GM12874 (cell line): ENCODE data around the gene AUH.

Source experiments
- TF ChIP-seq, protein P1 (sequence below): IDR thresholded peaks from 2 replicates; pipeline ENCODE4 v1.5.1; 2011; ENCODE audit warnings: low read depth, mild to moderate bottlenecking, control low read depth, low read length, moderate library complexity; ENCODE audit not compliant: insufficient read depth

The AUH gene

DNA sequence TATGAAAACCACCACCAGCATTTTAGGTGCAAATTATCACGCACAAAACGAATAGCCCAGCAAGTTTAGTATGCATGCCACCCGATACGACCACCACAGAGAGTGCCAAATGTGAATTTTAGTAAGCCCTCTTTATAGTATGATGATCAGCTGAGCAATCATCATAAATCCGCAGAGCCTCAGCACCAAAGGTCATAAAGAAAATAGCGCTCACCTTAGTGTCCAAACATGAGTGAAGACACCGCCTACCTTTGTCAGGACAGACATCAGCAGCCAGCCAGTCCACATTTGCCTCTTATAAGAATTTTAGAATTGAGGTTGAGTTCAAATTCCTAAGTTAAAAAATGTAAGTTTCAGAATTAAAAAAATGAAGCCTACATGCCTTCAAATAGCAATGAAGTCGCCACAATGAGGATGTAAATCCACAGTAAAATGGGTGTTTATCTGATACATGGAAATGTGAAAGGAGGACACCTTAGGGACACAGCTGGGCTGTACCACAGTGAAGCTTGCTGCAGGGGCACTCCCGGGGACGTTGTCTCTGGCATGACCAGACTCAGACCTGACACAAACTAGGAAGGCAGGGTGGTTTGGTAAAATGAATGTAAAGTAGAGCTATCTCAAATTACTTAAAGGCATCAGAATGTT, 149.0 kb downstream of the AUH start:
- TF ChIP-seq, protein P1, sequence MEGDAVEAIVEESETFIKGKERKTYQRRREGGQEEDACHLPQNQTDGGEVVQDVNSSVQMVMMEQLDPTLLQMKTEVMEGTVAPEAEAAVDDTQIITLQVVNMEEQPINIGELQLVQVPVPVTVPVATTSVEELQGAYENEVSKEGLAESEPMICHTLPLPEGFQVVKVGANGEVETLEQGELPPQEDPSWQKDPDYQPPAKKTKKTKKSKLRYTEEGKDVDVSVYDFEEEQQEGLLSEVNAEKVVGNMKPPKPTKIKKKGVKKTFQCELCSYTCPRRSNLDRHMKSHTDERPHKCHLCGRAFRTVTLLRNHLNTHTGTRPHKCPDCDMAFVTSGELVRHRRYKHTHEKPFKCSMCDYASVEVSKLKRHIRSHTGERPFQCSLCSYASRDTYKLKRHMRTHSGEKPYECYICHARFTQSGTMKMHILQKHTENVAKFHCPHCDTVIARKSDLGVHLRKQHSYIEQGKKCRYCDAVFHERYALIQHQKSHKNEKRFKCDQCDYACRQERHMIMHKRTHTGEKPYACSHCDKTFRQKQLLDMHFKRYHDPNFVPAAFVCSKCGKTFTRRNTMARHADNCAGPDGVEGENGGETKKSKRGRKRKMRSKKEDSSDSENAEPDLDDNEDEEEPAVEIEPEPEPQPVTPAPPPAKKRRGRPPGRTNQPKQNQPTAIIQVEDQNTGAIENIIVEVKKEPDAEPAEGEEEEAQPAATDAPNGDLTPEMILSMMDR = no peak

DNA sequence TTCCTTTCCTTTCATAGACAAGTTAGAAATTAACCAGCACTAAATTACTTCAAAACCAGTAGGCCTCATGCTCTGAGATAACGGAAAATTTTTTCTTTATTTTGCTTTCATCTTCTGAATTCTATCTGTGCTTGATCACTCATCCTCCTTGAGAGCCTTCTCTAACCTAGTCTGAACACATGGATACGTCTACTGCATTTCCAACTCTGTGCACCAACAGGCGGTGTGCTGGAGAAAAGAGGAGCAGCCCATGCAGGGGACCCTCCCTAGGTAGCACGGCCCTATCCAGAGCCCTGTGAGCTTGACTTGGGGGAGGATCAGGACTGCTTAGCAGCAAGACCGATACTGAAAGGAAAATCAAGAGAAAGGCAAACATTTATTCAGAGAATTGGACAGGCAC, 149.8 kb downstream of the AUH start:
- TF ChIP-seq, protein P1 = no peak

DNA sequence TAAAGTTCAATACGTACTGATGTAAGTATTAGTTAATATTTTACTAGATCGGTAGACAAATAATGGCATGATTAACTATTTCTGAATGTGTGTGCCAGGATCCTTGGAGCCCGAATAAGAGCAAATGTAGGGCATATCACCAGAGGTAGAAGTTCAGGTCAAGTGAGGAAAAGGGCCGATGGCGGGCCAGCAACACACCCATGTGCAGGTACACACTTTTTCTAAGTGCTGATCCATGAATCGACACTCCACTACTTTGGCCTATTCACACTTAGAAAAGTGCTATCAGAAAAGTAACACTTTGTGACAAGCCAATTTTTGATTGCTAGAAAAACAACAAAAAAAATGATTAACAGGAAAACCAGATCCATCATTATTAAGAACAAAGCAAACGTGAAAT, 150.3 kb downstream of the AUH start:
- TF ChIP-seq, protein P1 = no peak

DNA sequence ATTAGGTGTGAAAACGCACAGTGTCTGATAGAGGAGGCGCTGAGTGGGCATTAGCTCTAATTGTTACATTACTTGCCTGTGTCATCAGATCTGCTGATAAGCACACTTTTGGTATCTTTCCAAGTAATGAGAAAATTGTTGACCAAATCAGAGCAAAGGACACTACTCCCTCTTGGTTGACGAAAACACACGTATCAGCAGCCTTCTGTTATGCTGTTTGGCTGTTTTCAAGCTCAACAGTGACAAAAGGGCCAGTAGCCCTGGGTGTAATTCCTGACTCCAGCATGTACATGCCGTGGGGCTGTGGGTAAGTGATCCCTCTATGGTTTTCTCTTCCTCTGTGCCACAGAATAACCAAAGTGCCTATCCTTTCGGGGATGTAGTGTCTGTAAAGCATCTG, 151.4 kb downstream of the AUH start:
- TF ChIP-seq, protein P1 = no peak

DNA sequence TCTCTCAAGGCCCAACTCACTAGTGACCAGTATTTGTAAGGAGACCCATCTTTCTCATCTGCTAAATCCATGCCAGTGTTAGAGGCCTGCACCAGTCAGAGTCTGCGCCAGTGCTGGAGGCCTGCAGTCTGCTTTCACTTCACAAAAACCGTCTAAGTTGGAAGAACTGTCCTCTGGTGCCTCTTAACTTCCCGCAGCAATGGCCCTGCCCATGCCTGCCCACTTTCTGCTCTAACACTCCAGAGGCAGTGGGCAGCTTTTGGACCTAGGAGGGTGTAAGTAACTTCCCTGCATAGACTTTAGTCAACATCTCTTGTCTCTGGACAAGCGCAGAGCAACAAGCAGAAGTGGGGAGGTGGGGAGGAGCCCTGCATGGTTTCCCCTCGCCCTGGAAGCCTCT, 152.9 kb downstream of the AUH start:
- TF ChIP-seq, protein P1 = no peak

DNA sequence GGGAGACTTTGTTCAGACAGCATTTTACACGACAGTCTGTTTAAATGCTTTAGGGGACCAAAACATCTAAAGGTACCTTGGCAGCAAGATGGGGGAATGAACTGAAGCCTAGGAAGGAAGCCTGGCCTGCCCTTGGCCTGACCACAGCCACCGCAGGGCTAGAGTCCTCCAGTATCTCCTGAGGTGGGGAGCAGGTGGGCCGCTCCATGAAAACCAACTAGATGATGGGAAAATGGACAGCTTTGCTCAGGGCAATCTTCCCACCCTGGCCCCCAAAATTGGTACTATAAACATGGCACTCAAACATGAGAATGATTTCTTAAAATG, 153.3 kb downstream of the AUH start:
- TF ChIP-seq, protein P1 = no peak

DNA sequence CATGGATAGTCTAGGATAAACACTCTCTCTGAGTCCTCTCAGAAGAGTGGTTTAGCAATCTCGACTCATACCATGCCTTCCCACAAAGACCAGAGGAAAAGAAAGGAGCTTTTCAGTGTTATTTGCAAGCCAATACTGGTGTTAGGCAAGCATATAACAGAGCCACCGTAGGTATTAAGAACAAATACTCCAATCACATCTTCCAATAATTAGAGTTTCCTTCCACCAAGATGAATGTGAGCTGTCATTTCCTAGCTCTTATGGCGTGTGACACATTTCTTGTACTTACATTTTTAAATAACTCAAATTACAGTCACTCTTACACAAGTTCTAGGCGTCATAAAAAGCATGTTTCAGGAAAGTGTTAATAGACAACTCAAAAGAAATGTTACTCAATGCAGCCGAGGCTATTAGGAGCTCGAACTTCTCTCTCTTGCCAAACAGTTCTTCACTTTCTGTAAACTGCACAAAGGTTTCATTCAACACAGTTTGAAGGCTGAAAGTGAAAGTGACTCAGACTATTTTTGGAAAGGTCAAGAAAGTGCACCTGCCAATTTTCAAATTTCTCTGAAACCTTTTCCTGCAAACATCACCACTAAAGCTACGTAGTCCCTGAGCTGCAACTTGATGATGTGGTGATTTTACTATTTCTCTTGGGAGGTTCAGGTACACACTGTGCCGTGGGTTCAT, 153.8 kb downstream of the AUH start:
- TF ChIP-seq, protein P1 = no peak
